GM19324 (cell line): ENCODE results near the gene MAZ.
"Not testable (repeated sequence)": the region's sequence is repeated elsewhere in the genome, so short reads cannot be mapped to it uniquely, and the experiment has no call there.

ENCODE experiments used
- ATAC-seq: cut with Tn5 transposase; IDR thresholded peaks from one replicate; pipeline ENCODE4 v1.9.1; 2021; ENCODE audit warnings: mild to moderate bottlenecking, moderate library complexity; ENCODE audit not compliant: unreplicated experiment, low FRiP score

Gene MAZ

DNA sequence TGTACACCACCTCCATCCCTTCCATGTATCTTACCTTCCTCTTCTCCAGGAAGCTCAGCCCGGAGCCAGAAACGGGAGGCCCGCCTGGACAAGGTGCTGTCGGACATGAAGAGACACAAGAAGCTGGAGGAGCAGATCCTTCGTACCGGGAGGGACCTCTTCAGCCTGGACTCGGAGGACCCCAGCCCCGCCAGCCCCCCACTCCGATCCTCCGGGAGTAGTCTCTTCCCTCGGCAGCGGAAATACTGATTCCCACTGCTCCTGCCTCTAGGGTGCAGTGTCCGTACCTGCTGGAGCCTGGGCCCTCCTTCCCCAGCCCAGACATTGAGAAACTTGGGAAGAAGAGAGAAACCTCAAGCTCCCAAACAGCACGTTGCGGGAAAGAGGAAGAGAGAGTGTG is 13.2 kb downstream of the MAZ start:
- ATAC-seq = no peak

DNA sequence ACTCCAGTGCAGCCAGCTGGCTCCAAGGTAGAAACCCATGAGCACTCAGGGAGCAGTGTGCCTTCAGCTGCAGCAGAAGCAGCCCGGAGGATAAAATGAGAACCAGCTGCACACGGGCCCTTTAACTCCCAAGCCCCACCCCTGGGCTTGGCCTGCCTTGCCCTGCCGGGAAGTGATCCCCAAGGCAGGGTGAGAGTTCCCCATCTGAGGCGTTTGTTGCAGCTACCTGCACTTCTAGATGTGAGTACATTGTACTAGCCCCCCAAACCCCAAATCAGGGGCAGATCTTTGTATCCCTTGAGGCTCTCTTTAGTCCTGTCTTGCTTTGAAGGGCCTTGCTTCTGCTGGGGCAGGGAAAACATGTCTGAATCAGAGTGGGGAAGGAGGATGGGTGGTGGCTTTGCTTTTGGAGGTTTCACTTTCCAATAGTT is 14.0 kb downstream of the MAZ start, which contains the start of gene MVP:
Gene MVP, plus strand, starts transcription at position 192 of the 431 bp plus-strand sequence. CDS start 10,088 bp downstream, outside the sequence.
- no peak for ATAC-seq

DNA sequence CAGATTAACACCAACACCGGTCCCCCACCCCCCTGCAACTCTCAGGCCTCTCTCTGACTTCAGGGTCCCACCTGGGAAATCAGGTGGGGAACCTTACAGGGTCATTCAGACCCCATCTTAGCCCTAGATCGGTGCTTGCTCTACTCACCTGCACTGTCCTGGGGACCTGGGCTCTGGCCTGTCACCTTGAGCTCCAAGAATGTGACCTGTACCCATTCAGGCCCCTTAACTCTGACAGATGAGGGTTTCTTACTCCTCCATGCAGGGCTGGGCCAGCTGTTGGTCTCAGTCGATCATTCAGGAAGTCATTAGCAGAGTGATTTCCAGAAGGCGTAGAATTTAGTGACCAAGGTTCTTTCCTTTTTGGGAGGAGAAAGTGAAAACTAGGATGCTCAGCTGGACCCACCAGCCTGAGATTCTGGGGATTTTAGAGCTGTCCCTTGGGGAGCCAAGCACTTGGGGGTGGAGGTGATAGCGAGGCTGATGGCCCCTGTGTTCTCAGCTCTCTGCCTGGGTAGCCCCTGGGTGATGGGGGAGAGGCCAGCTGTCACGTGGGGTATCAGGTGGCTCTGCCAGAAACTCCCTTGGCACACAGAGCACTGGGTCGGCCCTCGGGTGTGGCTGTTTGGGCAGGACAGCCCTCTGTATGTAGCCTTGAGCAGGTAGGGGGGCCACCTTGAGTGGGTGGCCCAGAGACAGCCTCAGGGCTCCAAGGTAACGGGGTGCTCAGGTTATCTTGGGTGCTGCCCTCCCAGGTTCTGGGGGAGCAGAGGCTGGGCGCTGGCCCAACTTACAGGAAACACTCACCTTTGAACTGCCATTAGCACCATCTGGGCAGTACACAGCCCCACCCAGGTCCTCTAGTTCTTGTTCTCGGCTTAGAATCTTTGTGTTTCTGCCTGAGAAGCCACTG is 14.7 kb downstream of the MAZ start:
- no peak for ATAC-seq

- no peak for ATAC-seq
Observed at GRCh38 chr16:29821643-29822115, 15.3 kb downstream of the MAZ start.

GRCh38 chr16:29824589-29825144 is 18.3 kb downstream of the MAZ start:
- no peak for ATAC-seq

DNA sequence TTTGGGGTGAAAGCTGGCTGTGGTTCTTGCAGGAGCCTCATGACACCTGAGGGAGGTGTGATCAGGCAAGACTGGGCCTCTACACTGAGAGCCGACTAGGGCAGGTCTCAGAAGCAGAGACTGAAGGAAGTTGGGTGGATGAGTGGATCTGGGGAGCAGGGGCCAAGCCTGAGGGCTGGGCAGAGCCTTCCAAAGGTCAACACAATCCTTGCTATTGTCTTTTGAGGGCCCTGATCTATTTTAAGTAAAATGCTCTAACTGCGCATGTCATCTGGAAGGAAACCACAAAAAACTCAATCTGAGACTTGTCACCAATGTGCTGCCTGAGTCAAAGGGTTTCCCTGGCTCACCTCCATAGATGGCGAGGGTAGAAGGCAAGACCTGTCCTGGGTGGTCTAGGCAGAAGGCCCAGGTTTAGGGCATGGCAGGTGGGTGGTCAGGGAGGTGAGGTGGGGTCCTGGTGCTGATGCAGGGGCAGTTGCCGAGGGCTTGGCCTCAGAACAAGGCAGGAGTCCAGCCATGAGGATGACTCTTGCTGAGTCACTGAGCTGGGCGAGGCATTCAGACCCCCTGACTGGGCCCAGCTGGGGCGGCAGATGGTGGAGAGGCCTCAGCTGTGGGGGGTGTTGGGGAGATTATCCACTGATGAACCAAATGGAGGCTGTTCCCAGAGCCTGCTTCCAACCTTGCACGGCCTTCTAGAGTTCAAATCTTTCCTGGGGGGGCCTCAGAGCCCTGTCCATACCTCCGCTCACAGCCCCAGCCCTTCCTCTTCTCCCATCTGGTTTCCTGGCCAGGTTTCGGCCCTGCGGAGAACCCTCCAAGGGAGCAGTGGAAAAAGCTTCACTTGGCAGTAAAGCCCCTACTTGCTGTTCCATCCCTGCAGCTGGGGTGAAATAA is 19.1 kb downstream of the MAZ start:
- ATAC-seq = no peak

- ATAC-seq = no peak
Observed at GRCh38 chr16:29826342-29826695, 20.0 kb downstream of the MAZ start.

GRCh38 chr16:29830774-29831173 is 24.4 kb downstream of the MAZ start:
- ATAC-seq = no peak

GRCh38 chr16:29831490-29831889 is 25.2 kb downstream of the MAZ start:
- ATAC-seq = no peak

DNA sequence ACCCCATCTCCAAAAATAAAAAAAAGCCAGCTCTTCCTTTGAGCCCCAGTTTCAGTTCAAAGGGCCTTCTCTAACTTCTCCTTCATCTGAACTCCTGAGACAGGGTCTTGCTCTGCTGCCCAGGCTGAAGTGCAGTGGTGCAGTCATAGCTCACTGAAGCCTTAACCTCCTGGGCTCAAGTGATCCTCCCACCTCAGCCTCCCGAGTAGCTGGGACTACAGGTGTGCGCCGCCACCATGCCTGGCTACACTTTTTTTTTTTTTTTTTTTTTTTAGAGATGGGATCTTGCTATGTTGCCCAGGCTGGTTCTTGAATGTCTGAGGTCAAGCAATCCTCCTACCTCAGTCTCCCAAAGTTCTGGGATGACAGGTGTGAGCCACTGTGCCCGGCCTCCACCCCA is 26.9 kb downstream of the MAZ start:
- ATAC-seq = not testable (repeated sequence)

DNA sequence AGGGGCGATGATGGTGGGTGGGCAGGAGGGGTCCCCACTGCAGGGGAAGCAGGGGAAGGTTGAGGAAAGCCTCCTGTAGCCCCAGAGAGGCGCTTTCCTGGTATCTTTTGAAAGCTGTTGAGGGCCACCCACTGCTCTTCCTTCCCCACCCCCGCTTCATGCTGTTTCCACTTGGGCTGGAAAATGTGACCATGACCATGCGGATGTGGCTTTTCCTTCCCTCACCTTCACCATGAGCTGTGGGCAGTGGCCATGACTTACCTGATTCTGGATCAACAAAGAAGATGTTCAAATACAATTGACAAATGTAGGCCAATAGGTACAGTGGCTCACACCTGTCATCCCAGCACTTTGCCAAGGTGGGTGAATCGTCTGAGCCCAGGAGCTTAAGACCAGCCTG is 27.8 kb downstream of the MAZ start:
- no peak for ATAC-seq

GRCh38 chr16:29835926-29836325 is 29.6 kb downstream of the MAZ start:
- no peak for ATAC-seq

GRCh38 chr16:29836623-29837022 is 30.3 kb downstream of the MAZ start:
- ATAC-seq = no peak

DNA sequence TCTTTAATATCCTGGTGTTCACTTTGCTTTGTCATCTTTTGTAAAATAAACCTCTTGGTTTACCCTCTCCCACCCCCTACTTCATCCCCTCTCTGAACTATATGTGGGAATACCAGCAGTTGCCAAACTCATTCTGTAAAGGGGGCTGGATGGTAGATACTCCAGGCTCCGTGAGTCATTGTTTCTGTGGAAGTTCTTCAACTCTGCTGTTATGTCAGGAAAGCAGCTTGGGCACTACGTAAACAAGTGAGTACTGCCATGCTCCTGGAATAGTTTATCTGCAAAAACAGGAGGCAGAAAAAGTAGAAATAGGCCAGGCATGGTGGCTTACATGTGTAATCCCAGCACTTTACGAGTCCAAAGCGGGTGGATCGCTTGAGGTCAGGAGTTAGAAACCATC is 31.5 kb downstream of the MAZ start:
- no peak for ATAC-seq

- ATAC-seq = no peak
Observed at GRCh38 chr16:29839822-29840221, 33.5 kb downstream of the MAZ start.

DNA sequence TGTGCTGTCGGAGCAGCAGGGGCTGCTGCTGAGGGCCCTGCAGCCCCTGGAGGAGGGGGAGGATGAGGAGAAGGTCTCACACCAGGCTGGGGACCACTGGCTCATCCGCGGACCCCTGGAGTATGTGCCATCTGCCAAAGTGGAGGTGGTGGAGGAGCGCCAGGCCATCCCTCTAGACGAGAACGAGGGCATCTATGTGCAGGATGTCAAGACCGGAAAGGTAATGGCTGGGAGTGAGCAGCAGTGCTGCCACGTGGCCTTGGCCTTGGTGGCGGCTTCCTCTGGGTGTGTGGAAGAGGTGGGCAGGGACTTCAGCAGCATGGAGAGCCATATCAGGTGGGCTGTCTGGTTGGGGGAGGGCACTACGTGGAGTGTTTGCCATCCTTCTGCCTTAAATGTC is 33.9 kb downstream of the MAZ start:
- no peak for ATAC-seq

DNA sequence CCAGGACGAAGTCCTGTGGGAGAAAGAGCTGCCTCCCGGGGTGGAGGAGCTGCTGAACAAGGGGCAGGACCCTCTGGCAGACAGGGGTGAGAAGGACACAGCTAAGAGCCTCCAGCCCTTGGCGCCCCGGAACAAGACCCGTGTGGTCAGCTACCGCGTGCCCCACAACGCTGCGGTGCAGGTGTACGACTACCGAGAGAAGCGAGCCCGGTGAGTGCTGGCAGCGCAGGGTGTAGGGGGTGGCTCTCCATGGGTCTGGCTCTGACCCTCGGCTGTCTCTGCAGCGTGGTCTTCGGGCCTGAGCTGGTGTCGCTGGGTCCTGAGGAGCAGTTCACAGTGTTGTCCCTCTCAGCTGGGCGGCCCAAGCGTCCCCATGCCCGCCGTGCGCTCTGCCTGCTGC is 35.3 kb downstream of the MAZ start:
- ATAC-seq = no peak

- no peak for ATAC-seq
Observed at GRCh38 chr16:29842732-29843346, 36.5 kb downstream of the MAZ start.

- no peak for ATAC-seq
Observed at GRCh38 chr16:29843931-29844330, 37.6 kb downstream of the MAZ start.

DNA sequence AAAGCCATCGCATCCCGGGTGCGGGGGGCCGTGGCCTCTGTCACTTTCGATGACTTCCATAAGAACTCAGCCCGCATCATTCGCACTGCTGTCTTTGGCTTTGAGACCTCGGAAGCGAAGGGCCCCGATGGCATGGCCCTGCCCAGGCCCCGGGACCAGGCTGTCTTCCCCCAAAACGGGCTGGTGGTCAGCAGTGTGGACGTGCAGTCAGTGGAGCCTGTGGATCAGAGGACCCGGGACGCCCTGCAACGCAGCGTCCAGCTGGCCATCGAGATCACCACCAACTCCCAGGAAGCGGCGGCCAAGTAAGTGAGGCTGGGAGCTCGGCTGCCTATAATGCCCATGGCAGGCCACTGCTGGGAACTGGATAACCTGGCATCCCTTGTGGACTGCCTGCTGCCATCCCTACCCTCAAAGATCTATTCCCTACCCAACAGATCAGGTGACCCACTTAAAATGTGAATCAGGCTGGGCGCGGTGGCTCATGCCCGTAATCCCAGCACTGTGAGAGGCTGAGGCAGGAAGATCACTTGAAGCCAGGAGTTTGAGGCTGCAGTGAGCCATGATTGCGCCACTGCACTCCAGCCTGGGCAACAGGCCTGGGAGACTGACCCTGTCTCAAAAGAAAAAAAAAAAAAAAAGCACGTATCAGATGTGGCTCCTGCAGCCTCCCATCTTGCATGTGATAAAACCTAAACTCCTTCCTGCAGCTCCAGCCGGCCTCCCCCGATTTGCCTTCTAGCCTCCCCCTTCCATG is 38.4 kb downstream of the MAZ start:
- ATAC-seq = no peak
